Ovary (tissue), 9 donors: ENCODE results near the gene SLCO1B3. TPM values are rescaled to one million over a fixed set of nuclear protein-coding genes. Genes with fewer than 3 reads are reported as not detected.

Experiments
- DNase-seq, 5 donors: peaks; one replicate each; pipeline ENCODE4 v3.0.0-alpha.2; 2019 to 2020
- H3K27ac ChIP-seq, 2 donors: fragments of 200-600 bp; one replicate each; pipeline versions ENCODE4 v1.5.1 to v1.8.0; 2019 to 2022
- H3K27me3 ChIP-seq: fragments of 200-600 bp; one replicate; pipeline ENCODE4 v1.8.0; 2022
- H3K36me3 ChIP-seq: fragments of 200-600 bp; sonication (generic); one replicate; pipeline ENCODE4 v1.5.1; 2019
- H3K4me1 ChIP-seq: one replicate; pipeline ENCODE4 v1.8.1; 2013; ENCODE audit warnings: mild to moderate bottlenecking, moderate library complexity; ENCODE audit not compliant: insufficient read depth
- H3K4me3 ChIP-seq: fragments of 200-600 bp; sonication (generic); one replicate; pipeline ENCODE4 v1.5.1; 2017
- H3K9me3 ChIP-seq, 2 donors: fragments of 200-600 bp in 1 of 2; sonication (generic) in 1 of 2; one replicate each; pipeline versions ENCODE4 v1.5.1 to v1.8.1; 2013 to 2019; ENCODE audit warnings: mild to moderate bottlenecking in 1 of 2, moderate library complexity in 1 of 2
- EP300 ChIP-seq: sonication (generic); formaldehyde crosslinking; IDR thresholded peaks from one replicate; pipeline ENCODE4 v1.6.1; 2017; ENCODE audit warnings: antibody characterized with exemption
- POLR2A ChIP-seq: fragments of 450-650 bp; IDR thresholded peaks from one replicate; pipeline ENCODE4 v1.6.1; 2017; ENCODE audit warnings: antibody characterized with exemption, mild to moderate bottlenecking, moderate library complexity
- WGBS, 3 donors: extraction: QIAGEN DNeasy Blood & Tissue Kit in 1 of 3; methylation state at CpG; one replicate each; pipeline versions ENCODE4 v1.1.5 to v1.1.7; 2013 to 2017; 5-methylcytosine and 5-hydroxymethylcytosine counted together
- intact Hi-C, 4 donors: fragments of 100-400 bp; cut with DNase I; formaldehyde crosslinking; loops; one replicate each; pipeline versions ENCODE4 v1.11.0 to v1.15.1; 2022 to 2023
- polyA plus RNA-seq, 2 donors: library from polyadenylated mRNA; stranded (reverse); fragments of 200-250 nt in 1 of 2; fragments of 350-450 nt in 1 of 2; fragmentation: Illumina TruSeq in 1 of 2; extraction: RNeasy Lipid Tissue Mini Kit (QIAGEN cat#74804) in 1 of 2; gene quantifications; one replicate each; pipeline ENCODE4 v1.2.3, GENCODE V29; 2013 to 2014
- total RNA-seq, 7 donors: library from RNA; depleted of rRNA in 2 of 7; stranded (reverse); fragments of >200 nt in 2 of 7; fragmentation: NEBNext Ultra II Directional in 3 of 7; extraction: Animal tissue kit (Norgen Biotek cat#: 25700) in 3 of 7; gene quantifications; one replicate each; pipeline versions ENCODE4 v1.1.0 to v1.2.4, GENCODE V29; 2016 to 2023
- TF ChIP-seq, protein P1 (sequence below), 3 donors: fragments of 450-650 bp in 2 of 3; fragments of 200-600 bp in 1 of 3; IDR thresholded peaks; one replicate each; pipeline versions ENCODE4 v1.5.1 to v1.8.0; 2016 to 2022; ENCODE audit warnings: antibody characterized with exemption in 3 of 3, mild to moderate bottlenecking in 1 of 3
- donor health status: DM: no; HTN: no; CAD: no; lungs with moderate emphysema.
- donor health status: DM: no; HTN: no; CAD: no.
- donor health status: Bipolar disorder and iron deficiency.
- donor health status: DM: yes; HTN: yes; CAD: no.
- donor health status: DM: no; HTN: no; CAD: no.
- donor health status: DM: yes; HTN: yes; CAD: no.

The SLCO1B3 gene
- total and polyA plus RNA-seq, 9 donors: 0.07 to 0.10 (median 0.10) TPM; not detected in 6

DNA sequence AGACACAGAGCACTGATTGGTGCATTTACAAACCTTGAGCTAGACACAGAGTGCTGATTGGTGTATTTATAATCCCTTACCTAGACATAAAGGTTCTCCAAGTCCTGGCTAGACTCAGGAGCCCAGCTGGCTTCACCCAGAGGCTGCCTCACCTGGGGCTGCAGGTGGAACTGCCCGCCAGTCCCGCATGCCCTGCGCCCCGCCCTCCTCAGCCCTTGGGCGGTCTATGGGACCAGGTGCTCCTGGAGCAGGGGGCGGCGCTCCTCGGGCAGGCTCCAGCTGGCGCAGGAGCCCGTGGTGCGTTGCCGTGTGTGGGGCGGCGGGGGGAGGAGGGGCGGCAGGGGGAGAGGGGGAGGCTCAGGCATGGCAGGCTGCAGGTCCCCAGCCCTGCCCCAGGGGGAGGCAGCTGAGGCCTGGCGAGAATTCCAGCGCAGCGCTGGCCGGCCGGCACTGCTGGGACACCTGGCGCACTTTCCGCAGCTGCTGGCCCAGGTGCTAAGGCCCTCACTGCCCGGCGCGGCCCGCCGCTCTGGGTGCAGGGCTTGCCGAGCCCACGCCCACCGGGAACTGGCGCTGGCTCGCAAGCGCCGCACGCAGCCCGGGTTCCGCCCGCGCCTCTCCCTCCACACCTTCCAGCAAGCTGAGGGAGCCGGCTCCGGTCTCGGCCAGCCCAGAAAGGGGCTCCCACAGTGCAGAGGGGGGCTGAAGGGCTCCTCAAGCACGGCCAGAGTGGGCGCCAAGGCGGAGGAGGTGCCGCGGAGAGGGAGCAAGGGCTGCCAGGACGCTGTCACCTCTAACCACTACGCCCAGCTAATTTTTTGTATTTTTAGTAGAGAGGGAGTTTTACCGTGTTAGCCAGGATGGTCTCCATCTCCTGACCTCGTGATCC lies 3.1 kb upstream of the SLCO1B3 start:
- Histone ChIP-seq H3K27ac (no peak overlapping the region), H3K4me3 (no peak overlapping the region), H3K9me3 (no peaks in the 10 kb centered on the region), H3K36me3 (no peaks in the 10 kb centered on the region), H3K4me1 (no peaks in the 10 kb centered on the region), H3K27me3 (no peaks in the 10 kb centered on the region)
- intact Hi-C loops: no loop called here
- WGBS, 3 donors: 95 to 96% (median 95%) methylated on average over 43 to 51 of the region's 51 CpGs
- no peak for DNase-seq
- TF ChIP-seq POLR2A: no peak
- TF ChIP-seq, protein P1, sequence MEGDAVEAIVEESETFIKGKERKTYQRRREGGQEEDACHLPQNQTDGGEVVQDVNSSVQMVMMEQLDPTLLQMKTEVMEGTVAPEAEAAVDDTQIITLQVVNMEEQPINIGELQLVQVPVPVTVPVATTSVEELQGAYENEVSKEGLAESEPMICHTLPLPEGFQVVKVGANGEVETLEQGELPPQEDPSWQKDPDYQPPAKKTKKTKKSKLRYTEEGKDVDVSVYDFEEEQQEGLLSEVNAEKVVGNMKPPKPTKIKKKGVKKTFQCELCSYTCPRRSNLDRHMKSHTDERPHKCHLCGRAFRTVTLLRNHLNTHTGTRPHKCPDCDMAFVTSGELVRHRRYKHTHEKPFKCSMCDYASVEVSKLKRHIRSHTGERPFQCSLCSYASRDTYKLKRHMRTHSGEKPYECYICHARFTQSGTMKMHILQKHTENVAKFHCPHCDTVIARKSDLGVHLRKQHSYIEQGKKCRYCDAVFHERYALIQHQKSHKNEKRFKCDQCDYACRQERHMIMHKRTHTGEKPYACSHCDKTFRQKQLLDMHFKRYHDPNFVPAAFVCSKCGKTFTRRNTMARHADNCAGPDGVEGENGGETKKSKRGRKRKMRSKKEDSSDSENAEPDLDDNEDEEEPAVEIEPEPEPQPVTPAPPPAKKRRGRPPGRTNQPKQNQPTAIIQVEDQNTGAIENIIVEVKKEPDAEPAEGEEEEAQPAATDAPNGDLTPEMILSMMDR (IDR thresholded peaks at IDR 0.05): no peak
- no peak for TF ChIP-seq EP300

DNA sequence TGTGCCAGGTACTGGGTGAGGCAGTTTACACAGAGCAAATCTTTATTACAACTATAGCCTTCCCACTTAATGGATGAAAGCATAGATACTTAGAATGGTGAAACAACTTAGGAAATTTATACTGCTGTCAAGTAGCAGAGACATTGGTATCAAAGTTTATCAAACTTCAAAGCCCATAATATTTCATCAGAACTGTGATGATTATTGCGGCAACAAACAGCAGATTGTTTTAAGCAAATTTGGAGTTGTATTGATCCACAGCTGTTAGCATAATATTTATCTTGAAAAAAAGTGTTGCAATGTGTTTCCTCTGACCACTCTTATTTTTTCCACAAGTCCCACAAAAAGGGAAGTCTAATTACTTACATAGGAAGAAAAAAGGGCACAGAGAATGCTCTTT lies 2.0 kb upstream of the SLCO1B3 start:
- Histone ChIP-seq H3K4me1 (no peaks in the 10 kb centered on the region), H3K9me3 (no peaks in the 10 kb centered on the region), H3K4me3 (no peak overlapping the region), H3K36me3 (no peaks in the 10 kb centered on the region), H3K27ac (no peak overlapping the region), H3K27me3 (no peaks in the 10 kb centered on the region)
- intact Hi-C loops: no loop called here
- 37 to 41% (median 40%) methylated on average over 1 of the region's 1 CpG for WGBS, 3 donors
- no peak for DNase-seq
- TF ChIP-seq, protein P1 (IDR thresholded peaks at IDR 0.05): no peak
- TF ChIP-seq EP300 (no peak), POLR2A (no peak)

DNA sequence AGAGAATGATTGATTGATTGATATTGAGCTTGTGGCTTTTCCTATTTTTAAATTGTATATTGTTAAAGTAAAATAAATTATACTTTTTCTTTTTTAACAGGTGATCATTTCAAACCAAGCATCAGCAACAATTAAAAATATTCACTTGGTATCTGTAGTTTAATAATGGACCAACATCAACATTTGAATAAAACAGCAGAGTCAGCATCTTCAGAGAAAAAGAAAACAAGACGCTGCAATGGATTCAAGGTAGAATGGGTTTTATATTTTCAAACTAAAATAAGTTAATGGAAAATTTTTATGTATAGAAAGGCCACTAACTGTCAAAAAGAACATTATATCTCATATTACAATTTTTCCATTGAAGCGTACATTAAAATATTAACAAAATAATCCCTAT lies 5.1 kb downstream of the SLCO1B3 start:
- H3K9me3 ChIP-seq: no peaks in the 10 kb centered on the region
- WGBS, 3 donors: 80 to 92% (median 84%) methylated on average over 2 of the region's 2 CpGs
- intact Hi-C loops: no loop called here
- TF ChIP-seq POLR2A: no peak
- no peak for TF ChIP-seq EP300
- TF ChIP-seq, protein P1 (IDR thresholded peaks at IDR 0.05): no peak
- no peak overlapping the region for H3K4me3 ChIP-seq
- no peak for DNase-seq
- no peaks in the 10 kb centered on the region for H3K36me3 ChIP-seq
- H3K4me1 ChIP-seq: no peaks in the 10 kb centered on the region
- H3K27me3 ChIP-seq: no peaks in the 10 kb centered on the region
- H3K27ac ChIP-seq: no peak overlapping the region

DNA sequence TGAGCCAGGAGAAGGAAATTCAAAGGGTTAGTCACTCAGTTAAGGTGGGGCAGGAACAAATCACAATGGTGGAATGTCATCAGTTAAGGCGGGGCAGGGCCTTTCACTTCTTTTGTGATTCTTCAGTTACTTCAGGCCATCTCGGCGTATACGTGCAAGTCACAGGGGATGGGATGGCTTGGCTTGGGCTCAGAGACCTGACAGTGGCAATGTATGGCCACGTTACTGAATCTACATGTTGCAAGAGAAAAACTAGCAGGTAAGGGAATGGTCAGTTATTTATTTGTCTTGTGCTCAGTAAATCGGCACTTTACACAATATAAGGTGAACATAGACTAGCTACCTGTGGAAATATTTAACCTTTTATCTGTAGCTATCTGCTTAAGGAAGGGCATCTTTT lies 11.9 kb downstream of the SLCO1B3 start:
- H3K4me3 ChIP-seq: no peak overlapping the region
- H3K9me3 ChIP-seq: no peaks in the 10 kb centered on the region
- TF ChIP-seq EP300 (no peak), POLR2A (no peak)
- TF ChIP-seq, protein P1 (IDR thresholded peaks at IDR 0.05): no peak
- H3K27me3 ChIP-seq: no peaks in the 10 kb centered on the region
- H3K4me1 ChIP-seq: no peaks in the 10 kb centered on the region
- DNase-seq: no peak
- H3K27ac ChIP-seq: no peak overlapping the region
- intact Hi-C loops: no loop called here
- no peaks in the 10 kb centered on the region for H3K36me3 ChIP-seq
- 92 to 94% (median 92%) methylated on average over 6 of the region's 6 CpGs for WGBS, 3 donors
